GM13976 (cell line): ENCODE data around the gene ABCG4.
"Not testable (repeated sequence)": the region's sequence is repeated elsewhere in the genome, so short reads cannot be mapped to it uniquely, and the experiment has no call there.

Experiments used
- DNase-seq: peaks from one replicate; pipeline ENCODE4 v3.0.0; 2012; ENCODE audit warnings: low spot score
- CTCF ChIP-seq: IDR thresholded peaks from 2 replicates; pipeline ENCODE4 v1.5.1; 2012; ENCODE audit warnings: borderline replicate concordance, mild to moderate bottlenecking; ENCODE audit not compliant: insufficient read depth; ENCODE audit errors: extremely low read depth, missing control alignments, control extremely low read depth
- in situ Hi-C: fragments of 300-500 bp; cut with MboI; formaldehyde crosslinking; loops from one replicate; pipeline ENCODE4 v1.12.0; 2022; ENCODE audit warnings: low sequenced_read_pairs, mixed read lengths, inconsistent platforms; ENCODE audit not compliant: unreplicated experiment

ABCG4 gene

DNA sequence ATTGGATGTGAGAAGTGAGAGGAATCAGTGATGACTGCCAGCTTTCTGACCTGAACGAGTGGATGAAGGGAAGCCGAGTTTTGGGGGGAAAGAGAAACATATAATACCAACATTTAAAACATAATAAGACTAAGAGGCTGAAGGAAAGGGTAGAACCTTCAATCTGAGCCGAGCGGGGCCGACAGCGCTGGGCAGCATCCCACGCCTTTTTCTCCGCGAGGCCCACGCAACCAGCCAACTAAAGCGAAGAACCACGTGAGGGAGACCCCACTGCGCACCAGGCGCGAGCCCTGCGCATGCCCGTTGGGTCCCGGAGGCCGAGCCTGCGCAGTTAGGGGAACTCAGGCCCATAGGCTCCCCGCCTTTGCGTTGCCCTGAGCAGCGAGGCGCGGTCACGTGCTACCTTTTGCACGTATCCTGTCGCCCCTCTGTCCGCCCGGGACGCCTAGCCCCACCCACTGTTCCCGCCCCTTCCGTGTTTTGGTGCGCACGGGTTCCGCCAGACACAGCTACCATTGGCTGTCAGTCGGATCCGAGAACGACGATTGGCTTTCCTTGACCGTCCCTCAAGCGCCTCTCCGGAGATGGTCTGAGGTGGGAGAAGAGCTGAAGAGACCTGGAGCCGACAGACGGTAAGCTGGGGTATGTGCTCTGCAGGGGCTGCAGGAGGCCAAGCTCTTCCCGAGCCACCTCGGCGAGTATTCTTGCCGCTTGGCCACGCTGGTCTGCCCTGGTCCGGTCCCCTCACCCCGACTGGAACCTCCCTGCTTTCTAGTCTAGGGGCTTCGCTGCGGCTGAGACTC lies 27.6 kb upstream of the ABCG4 start, which contains the start of gene HINFP:
TSS of gene HINFP (plus strand) at position 573 of the 803 bp plus-strand sequence. CDS start 5,365 bp downstream, outside the sequence.
- TF ChIP-seq CTCF: no peak
- in situ Hi-C loops: no loop called here
- DNase-seq: peak; percentile 99

GRCh38 chr11:119121811-119122124 lies 27.1 kb upstream of the ABCG4 start:
- no peak for TF ChIP-seq CTCF
- no peak for DNase-seq
- in situ Hi-C loops: no loop called here

DNA sequence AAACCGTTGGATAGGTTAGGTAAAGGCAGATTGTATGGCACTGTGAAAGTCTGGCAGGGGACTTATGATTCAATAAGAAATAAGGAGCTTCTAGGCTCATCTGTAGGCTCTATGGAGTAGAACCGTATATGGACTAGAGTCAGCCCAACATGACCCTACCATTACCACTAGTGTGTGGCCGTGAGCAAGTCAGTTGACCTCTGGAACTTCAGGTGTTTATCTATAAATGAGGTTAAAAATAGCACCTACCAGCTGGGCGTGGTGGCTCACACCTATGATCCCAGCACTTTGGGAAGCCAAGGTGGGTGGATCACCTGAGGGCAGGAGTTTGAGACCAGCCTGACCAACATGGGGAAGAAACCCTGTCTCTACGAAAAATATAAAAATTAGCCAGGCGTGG lies 23.0 kb upstream of the ABCG4 start:
- TF ChIP-seq CTCF: no peak
- DNase-seq: no peak
- in situ Hi-C loops: no loop called here

- TF ChIP-seq CTCF: no peak
- in situ Hi-C loops: no loop called here
- no peak for DNase-seq
These were observed 22.1 kb upstream of the ABCG4 start for GRCh38 chr11:119126675-119127268.

DNA sequence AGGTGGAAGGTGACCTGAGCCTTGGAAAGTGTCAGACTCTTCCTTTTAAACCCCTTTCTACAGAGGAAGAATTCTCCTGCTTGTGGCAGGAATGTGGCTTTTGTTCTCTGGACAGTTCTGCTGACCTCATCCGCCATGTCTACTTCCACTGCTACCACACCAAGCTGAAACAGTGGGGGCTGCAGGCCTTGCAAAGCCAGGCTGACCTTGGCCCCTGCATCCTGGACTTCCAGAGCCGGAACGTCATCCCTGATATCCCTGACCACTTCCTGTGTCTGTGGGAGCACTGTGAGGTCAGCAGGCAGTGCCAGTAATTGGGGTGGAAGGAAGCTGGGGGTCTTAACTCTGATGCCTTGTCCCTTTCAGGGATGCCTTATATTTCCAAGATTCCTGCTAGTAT lies 18.2 kb upstream of the ABCG4 start:
- TF ChIP-seq CTCF: no peak
- in situ Hi-C loops: no loop called here
- no peak for DNase-seq

GRCh38 chr11:119134389-119134978 lies 14.4 kb upstream of the ABCG4 start:
- TF ChIP-seq CTCF: no peak
- in situ Hi-C loops: no loop called here
- DNase-seq: no peak

GRCh38 chr11:119139276-119139675 lies 9.6 kb upstream of the ABCG4 start:
- in situ Hi-C loops: not testable (repeated sequence)

More at GRCh38 chr11:119139276-119139675, 9.6 kb upstream of the ABCG4 start:
- DNase-seq: not testable (repeated sequence)
